NAMALWA (cell line): ENCODE measurements around the gene DIP2B.

Source experiments
- DNase-seq: peaks from one replicate; pipeline ENCODE4 v3.0.0-alpha.2; 2015; ENCODE audit warnings: low spot score

DIP2B gene

DNA sequence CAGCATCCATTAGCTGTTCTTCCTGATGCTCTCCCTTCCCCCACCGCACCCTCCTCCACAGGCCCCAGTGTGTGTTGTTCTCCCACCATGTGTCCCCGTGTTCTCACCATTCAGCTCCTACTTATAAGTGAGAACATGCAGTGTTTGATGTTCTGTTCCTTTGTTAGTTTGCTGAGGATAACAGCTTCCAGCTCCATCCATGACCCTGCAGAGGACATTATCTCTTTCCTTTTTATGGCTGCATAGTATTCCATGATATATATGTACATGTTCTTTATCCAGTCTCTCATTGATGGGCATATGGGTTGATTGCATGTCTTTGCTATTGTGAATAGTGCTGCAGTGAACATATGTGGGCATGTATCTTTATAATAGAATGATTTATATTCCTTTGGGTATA is 268.1 kb downstream of the DIP2B start:
- no peak for DNase-seq

DNA sequence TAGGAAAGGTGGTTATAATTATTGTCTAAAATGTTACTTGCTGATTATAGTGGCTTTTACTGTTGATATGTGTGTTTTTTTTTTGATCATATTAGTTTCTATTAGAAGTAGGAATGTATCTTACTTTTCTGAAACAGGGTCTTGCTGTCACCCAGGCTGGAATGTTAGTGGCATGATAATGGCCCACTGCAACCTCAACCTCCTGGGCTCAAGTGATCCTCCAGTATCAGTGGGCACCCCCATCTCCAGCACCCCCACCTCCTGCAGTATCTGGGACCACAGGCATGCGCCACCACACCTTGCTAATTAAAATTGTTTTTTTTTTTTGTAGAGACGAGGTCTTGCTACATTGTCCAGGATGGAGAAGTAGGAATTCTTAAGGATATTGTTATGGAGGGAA is 270.5 kb downstream of the DIP2B start:
- no peak for DNase-seq

DNA sequence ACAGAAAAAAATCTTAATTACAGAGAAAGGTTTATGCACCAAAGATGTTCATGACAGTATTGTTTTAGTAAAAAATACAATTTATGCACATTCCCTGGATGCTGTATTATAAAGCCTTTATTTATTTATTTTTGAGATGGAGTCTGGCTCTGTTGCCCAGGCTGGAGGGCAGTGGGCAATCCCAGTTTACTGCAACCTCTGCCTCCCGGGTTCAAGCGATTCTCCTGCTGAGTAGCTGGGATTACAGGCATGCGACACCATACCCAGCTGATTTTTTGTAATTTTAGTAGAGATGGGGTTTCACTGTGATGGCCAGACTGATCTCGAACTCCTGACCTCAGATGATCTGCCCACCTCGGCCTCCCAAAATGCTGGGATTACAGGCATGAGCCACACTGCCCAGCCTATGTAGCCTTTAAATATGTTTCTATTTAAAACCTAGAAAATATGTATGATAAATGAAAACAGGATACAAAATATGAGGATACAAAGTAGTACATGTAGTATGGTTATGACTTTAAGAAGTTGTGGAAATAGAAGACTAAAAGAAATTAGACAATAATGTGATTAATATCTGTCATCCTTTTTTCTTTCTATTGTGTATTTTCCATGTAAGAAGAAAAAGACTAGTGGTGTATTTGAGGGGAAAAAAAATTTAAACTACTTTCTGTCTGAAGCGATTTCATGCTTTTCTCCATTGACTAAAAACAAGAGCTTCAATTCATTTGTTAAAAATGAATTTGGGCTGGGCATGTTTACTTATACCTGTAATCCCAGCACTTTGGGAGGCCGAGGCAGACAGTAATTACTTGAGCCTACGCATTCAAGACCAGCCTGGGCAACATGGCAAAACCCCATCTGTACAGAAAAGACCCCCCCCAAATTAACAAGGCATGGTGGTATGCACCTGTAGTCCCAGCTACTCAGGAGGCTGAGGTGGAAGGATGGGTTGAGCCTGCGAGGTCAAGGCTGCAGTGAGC is 272.3 kb downstream of the DIP2B start:
- DNase-seq = no peak

DNA sequence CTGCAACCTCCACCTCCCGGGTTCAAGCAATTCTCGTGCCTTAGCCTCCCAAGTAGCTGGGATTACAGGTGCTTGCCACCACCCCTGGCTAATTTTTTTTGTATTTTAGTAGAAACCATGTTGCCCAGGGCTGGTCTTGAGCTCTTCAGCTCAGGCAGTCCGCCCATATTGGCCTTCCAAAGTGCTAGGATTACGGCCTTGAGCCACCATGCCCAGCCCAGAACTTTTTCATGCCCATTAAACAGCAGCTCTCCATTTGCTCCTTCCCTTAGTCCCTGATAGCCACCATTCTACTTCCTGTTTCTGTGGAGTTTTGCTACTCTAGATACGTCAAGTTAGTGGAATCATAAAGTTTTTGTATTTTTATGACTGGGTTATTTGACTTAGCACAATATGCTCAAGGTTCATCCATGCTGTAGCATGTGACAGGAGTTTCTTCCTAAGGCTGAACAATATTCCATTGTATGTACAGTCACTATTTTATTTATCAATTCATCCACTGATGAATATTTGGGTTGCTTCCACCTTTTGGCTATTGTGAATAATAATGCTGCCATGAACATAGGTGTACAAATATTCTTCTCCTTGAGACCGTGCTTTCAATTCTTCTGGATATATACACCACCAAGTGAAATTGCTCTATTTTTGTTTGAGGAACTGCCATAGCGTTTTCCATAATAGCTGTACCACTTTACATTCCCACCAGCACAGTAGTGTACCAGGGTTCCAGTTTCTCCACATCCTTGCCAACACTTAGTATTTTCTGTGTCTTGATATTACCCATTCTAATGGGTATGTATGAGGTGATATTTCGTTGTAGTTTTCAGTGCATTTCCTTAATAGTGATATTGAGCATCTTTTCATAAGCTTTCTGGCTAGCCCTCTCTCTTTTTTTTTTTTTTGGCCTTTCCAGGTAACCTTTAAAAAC is 274.1 kb downstream of the DIP2B start:
- no peak for DNase-seq

DNA sequence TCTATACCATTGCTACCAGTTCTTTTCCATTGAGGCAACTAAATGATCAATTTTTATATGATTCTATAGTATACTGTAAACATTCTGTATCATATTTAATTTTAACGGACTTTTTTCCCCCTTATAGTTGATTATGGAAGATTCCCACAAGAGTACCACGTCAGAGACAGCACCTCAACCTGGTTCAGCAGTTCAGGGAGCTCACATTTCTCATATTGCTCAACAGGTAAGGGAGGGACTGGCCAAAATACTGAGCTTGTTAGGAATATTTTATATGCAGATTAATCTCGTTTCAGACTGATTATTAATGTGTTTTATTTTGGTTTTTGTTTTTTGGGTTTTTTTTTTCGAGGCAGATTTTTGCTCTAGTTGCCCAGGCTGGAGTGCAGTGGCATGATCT is 275.2 kb downstream of the DIP2B start:
- no peak for DNase-seq

DNA sequence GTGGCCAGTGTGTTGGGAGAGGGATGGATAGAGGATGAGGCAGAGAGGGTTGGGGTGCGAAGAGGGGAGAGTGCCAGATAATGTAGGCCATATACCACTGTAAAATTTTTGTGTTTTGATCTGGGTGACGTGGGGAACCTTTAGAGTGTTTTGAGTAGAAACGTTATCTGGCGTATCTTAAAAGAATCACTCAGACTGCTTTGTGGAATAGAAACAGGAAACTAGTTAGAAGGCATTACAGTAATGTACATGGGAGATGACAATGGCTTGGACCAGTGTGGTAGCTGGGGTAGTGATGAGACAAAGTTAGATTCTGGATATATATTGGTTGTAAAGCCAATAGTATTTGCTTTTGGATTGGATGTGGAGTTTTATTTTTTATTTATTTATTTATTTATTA is 279.7 kb downstream of the DIP2B start:
- DNase-seq = no peak

DNA sequence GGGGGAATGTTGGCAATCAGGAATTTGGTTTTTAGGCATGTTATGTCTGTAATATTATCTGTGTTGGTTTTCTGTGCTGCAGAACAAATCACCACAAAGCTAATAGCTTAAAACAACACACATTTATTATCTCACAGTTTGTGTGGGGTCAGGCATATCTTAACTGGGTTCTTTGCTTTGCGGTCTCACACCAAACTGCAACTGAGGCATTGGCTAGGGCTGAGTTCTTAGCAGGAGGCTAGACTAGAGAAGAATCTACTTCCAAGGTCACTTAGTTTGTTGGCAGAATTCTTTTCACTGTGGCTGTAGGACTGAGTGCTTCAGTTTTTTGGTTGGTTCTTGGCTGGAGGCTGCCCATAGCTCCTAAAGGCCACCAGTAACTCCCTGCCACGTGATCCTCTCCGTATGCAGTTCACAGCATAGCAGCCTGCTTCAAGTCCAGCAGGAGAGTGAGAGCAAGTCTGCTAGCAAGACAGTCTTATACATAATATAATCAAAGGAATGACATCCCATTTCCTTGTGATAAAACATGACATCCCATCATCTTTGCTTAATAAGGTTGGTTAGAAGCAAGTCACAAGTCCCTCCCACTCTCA is 280.7 kb downstream of the DIP2B start:
- no peak for DNase-seq

DNA sequence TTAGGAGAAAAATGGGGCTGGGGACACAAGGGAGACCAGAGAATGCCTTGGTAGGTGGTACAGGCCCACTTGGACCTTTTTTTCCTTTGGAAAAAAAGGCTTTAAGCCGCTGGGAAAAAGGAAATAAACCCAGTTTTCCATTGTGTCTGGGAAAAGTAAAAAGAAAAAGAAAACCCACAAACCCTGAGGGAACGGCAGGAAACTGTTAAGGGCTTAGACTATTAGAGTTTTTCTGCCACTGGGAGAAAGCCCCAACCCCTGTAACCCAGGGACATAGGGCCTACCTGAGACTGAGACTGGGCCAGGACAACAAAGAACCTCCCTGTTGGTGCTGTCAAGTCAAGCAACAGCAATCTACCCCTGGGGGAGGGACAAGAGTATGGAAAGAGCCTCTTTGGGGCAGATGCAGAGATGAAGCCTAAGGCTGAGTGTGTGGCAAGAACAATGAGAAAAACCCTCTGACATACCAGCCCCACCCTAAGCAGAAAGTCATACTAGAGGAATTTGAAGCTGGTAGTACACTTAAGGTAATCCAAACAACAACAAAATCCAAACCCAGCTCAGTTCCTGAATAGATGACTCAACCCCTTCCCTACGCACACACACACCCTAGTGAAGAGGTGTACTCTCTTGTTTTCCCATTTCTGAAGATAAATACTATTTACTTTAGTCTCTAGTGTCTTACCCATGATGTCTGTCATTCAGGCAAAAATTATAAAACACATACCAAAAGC is 281.9 kb downstream of the DIP2B start:
- DNase-seq = no peak

DNA sequence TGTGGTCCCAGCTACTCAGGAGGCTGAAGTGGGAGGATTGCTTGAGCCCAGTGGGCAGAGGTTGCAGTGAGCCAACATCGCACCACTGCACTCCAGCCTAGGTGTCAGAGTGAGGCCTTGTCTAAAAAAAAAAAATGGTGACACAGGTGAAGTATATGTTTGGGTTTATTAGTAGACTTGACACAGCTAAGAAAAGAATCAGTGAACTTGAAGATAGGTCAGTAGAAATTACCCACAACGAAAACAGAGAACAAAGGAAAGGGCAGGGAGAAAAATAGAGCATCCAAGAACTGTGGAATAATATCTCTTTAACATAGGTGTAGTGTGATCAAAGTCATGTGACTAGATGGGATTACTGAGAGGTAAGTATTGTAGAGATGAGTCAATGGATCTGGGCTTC is 282.8 kb downstream of the DIP2B start:
- DNase-seq = no peak

DNA sequence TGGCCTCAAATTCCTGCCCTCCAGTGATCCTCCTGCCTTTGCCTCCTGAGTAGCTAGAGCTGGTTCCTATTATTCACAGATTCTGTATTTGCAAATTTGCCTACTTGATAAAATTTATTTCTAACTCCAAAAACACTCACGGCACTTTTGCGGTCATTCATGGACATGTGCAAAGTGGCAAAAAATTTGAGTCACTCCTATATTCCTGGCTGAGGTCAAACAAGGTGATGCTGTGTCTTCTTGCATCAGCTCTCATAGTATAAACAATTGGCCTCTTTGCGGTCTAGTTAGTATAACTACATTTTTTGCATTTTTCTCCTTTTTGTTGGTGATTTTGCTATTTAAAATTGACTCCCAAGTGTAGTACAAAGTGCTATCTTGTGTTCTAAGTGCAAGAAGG is 283.8 kb downstream of the DIP2B start:
- no peak for DNase-seq

DNA sequence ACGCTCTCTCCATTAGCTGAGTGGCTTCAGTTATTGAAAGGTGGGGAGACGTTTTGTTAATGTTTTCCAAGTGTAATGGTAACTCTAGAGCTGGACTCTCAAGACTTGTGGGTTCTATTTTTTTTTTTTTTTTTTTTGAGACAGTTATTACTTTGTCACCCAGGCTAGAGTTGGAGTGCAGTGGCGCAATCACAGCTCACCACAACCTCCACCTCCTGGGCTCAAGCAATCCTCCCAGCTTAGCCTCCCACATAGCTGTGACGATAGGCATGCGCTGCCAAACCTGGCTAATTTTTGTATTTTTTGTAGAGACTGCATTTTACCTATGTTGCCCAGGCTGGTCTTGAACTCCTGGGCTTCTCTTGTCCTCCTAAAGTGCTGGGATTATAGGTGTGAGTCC is 285.3 kb downstream of the DIP2B start:
- no peak for DNase-seq
